ENCODE results near the gene GSDMA. TPM values are rescaled to one million over a fixed set of nuclear protein-coding genes. Genes with fewer than 3 reads are reported as not detected.

The GSDMA gene
- total RNA-seq, 1 experiment from 2014 or later, result not detected

- no peaks in the 10 kb centered on the region for H3K9me3 Mint-ChIP-seq
- no peak overlapping the region for H2BK20ac ChIP-seq (ENCODE audit: low read depth, low read length, poor library complexity, severe bottlenecking)
- no peaks in the 10 kb centered on the region for H3K36me3 Mint-ChIP-seq (ENCODE audit: insufficient read depth in 1 of 3, low read depth in 3 of 3)
- H3K23me2 ChIP-seq (ENCODE audit: insufficient read length, low read depth, low read length, poor library complexity, severe bottlenecking), result peaks cover 5% of the 10 kb centered on the region
- no peaks in the 10 kb centered on the region for H4K20me1 ChIP-seq (ENCODE audit: control insufficient read depth, insufficient read depth, insufficient read length)
- no peak overlapping the region for H3K4me2 ChIP-seq (ENCODE audit: insufficient read depth, insufficient read length, low read length)
- no peak overlapping the region for H4K5ac ChIP-seq (ENCODE audit: insufficient read length, low read depth, low read length)
- no peaks in the 10 kb centered on the region for H3K79me1 ChIP-seq (ENCODE audit: insufficient read depth, low read depth, low read length, poor library complexity, severe bottlenecking)
- no peak overlapping the region for H3K14ac ChIP-seq (ENCODE audit: insufficient read depth, low read length)
- no peak overlapping the region for H3K9ac ChIP-seq (ENCODE audit: extremely low read depth, insufficient read length, low read length)
- H3K27me3 Mint-ChIP-seq (ENCODE audit: low read depth), result peaks cover 25% of the 10 kb centered on the region
- peaks cover 8% of the 10 kb centered on the region for H3K4me1 ChIP-seq (ENCODE audit: insufficient read depth, low read length)
- H3K79me2 ChIP-seq (ENCODE audit: insufficient read depth, low read length), result no peaks in the 10 kb centered on the region
- H3K56ac ChIP-seq (ENCODE audit: insufficient read length, low read depth, low read length), result no peak overlapping the region
- no peak overlapping the region for H4K91ac ChIP-seq (ENCODE audit: insufficient read length, low read depth, low read length)
- WGBS (ENCODE audit: extremely low coverage, insufficient read length, low lambda C conversion rate), result no CpG with 5 or more reads among the region's 4 CpGs
- H3K4me1 Mint-ChIP-seq, result peaks cover 14 to 18% of the 10 kb centered on the region in 2 experiments
- H3K27ac Mint-ChIP-seq, result no peak overlapping the region
- no peak overlapping the region for H3K4me3 Mint-ChIP-seq
- H3K23ac ChIP-seq (ENCODE audit: insufficient read length, low read depth, low read length), result no peak overlapping the region
- no peak for DNase-seq
- TF ChIP-seq, protein P1, sequence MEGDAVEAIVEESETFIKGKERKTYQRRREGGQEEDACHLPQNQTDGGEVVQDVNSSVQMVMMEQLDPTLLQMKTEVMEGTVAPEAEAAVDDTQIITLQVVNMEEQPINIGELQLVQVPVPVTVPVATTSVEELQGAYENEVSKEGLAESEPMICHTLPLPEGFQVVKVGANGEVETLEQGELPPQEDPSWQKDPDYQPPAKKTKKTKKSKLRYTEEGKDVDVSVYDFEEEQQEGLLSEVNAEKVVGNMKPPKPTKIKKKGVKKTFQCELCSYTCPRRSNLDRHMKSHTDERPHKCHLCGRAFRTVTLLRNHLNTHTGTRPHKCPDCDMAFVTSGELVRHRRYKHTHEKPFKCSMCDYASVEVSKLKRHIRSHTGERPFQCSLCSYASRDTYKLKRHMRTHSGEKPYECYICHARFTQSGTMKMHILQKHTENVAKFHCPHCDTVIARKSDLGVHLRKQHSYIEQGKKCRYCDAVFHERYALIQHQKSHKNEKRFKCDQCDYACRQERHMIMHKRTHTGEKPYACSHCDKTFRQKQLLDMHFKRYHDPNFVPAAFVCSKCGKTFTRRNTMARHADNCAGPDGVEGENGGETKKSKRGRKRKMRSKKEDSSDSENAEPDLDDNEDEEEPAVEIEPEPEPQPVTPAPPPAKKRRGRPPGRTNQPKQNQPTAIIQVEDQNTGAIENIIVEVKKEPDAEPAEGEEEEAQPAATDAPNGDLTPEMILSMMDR (conservative IDR thresholded peaks at IDR 0.05), result no peak
- no peaks in the 10 kb centered on the region for H3K9me3 ChIP-seq (ENCODE audit: control insufficient read depth, low read depth, low read length)
- no peak overlapping the region for H2AK5ac ChIP-seq (ENCODE audit: insufficient read length, low read length)
- H2BK15ac ChIP-seq (ENCODE audit: low read depth, low read length), result no peak overlapping the region
- no peak overlapping the region for H3K18ac ChIP-seq (ENCODE audit: insufficient read length, low read depth, low read length)
- no peak overlapping the region for H2BK5ac ChIP-seq (ENCODE audit: insufficient read length, low read length)
- no peak overlapping the region for H2AFZ ChIP-seq (ENCODE audit: low read length)
- H3K27ac ChIP-seq (ENCODE audit: insufficient read length, low read depth, low read length), result no peak overlapping the region
- no peak overlapping the region for H3T11ph ChIP-seq (ENCODE audit: low read length)
- no peak overlapping the region for H4K8ac ChIP-seq (replicated peaks; ENCODE audit: insufficient read length, low read depth, low read length)
- H2BK120ac ChIP-seq (ENCODE audit: low read depth, low read length, poor library complexity, severe bottlenecking), result no peak overlapping the region
- H3K4ac ChIP-seq (ENCODE audit: low read depth, low read length), result no peak overlapping the region
- no peaks in the 10 kb centered on the region for H3K27me3 ChIP-seq (ENCODE audit: insufficient read depth, low read length)
- H2BK12ac ChIP-seq (ENCODE audit: insufficient read length, low read depth, low read length), result no peak overlapping the region
These were observed 13.0 kb downstream of the GSDMA start for GRCh38 chr17:39975801-39976200.

All from H9 (cell line).